Measurements from ENCODE around the gene RUNDC3A. TPM values are rescaled to one million over a fixed set of nuclear protein-coding genes. Genes with fewer than 3 reads are reported as not detected.

Gene RUNDC3A
- total RNA-seq, 1 donor from 2014 or later, result 3.3 TPM

GRCh38 chr17:44351961-44352827, 43.8 kb downstream of the RUNDC3A start:
- Histone ChIP-seq H3K4me3 (ENCODE audit: low read depth, low read length) (no peak overlapping the region), H3K27me3 (ENCODE audit: control insufficient read depth, insufficient read depth, low read length) (peaks cover 2% of the 10 kb centered on the region), H3K36me3 (ENCODE audit: control insufficient read depth, insufficient read depth, low read length) (peaks cover 3% of the 10 kb centered on the region)
- TF ChIP-seq CTCF (IDR thresholded peaks at IDR 0.05; ENCODE audit: insufficient read depth, low read length, poor library complexity, severe bottlenecking), result no peak
- no peak for DNase-seq (ENCODE audit: low read depth)

GRCh38 chr17:44352828-44353671, 44.6 kb downstream of the RUNDC3A start:
- Histone ChIP-seq H3K36me3 (ENCODE audit: control insufficient read depth, insufficient read depth, low read length) (peaks cover 3% of the 10 kb centered on the region), H3K4me3 (ENCODE audit: low read depth, low read length) (no peak overlapping the region), H3K27me3 (ENCODE audit: control insufficient read depth, insufficient read depth, low read length) (peaks cover 2% of the 10 kb centered on the region)
- no peak for DNase-seq (ENCODE audit: low read depth)
- TF ChIP-seq CTCF (IDR thresholded peaks at IDR 0.05; ENCODE audit: insufficient read depth, low read length, poor library complexity, severe bottlenecking), result no peak

GRCh38 chr17:44353672-44354331, 45.4 kb downstream of the RUNDC3A start:
- peaks cover 3% of the 10 kb centered on the region for H3K36me3 ChIP-seq (ENCODE audit: control insufficient read depth, insufficient read depth, low read length)
- DNase-seq (ENCODE audit: low read depth), result no peak
- H3K4me3 ChIP-seq (ENCODE audit: low read depth, low read length), result no peak overlapping the region
- no peak for TF ChIP-seq CTCF (IDR thresholded peaks at IDR 0.05; ENCODE audit: insufficient read depth, low read length, poor library complexity, severe bottlenecking)
- H3K27me3 ChIP-seq (ENCODE audit: control insufficient read depth, insufficient read depth, low read length), result peaks cover 2% of the 10 kb centered on the region

- TF ChIP-seq CTCF (IDR thresholded peaks at IDR 0.05; ENCODE audit: insufficient read depth, low read length, poor library complexity, severe bottlenecking), result peak; percentile 36
- Histone ChIP-seq H3K36me3 (ENCODE audit: control insufficient read depth, insufficient read depth, low read length) (peaks cover 3% of the 10 kb centered on the region), H3K27me3 (ENCODE audit: control insufficient read depth, insufficient read depth, low read length) (peaks cover 2% of the 10 kb centered on the region), H3K4me3 (ENCODE audit: low read depth, low read length) (no peak overlapping the region)
- no peak for DNase-seq (ENCODE audit: low read depth)
Observed at GRCh38 chr17:44354582-44355561, 46.5 kb downstream of the RUNDC3A start.

- no peak overlapping the region for H3K4me3 ChIP-seq (ENCODE audit: low read depth, low read length)
- peaks cover 3% of the 10 kb centered on the region for H3K36me3 ChIP-seq (ENCODE audit: control insufficient read depth, insufficient read depth, low read length)
- H3K27me3 ChIP-seq (ENCODE audit: control insufficient read depth, insufficient read depth, low read length), result peaks cover 2% of the 10 kb centered on the region
- no peak for TF ChIP-seq CTCF (IDR thresholded peaks at IDR 0.05; ENCODE audit: insufficient read depth, low read length, poor library complexity, severe bottlenecking)
- DNase-seq (ENCODE audit: low read depth), result no peak
Observed at GRCh38 chr17:44355642-44356099, 47.3 kb downstream of the RUNDC3A start.
